MM.1S (cell line): Measurements from ENCODE around the gene SH3BP5L.

Experiments
- DNase-seq: peaks from one replicate; pipeline ENCODE4 v3.0.0-alpha.2; 2015
- H2AFZ ChIP-seq: fragments of 300-600 bp; sonication (generic); 2 replicates; pipeline ENCODE4 v1.6.0; 2016; ENCODE audit warnings: antibody characterized with exemption, low read length
- H3F3A ChIP-seq: fragments of 300-600 bp; sonication (generic); 2 replicates; pipeline ENCODE4 v1.6.1; 2016; ENCODE audit warnings: mild to moderate bottlenecking, antibody characterized with exemption, low read length, moderate library complexity, mixed read lengths; ENCODE audit not compliant: insufficient read depth
- H3K27ac ChIP-seq: fragments of 300-600 bp; sonication (generic); 2 replicates; pipeline ENCODE4 v1.5.1; 2016; ENCODE audit warnings: mild to moderate bottlenecking, low read length
- H3K27me3 ChIP-seq: fragments of 300-600 bp; sonication (generic); replicated peaks from 2 replicates; pipeline ENCODE4 v1.6.0; 2016; ENCODE audit warnings: low read length; ENCODE audit not compliant: insufficient read depth
- H3K36me3 ChIP-seq: fragments of 300-600 bp; sonication (generic); replicated peaks from 2 replicates; pipeline ENCODE4 v1.6.1; 2016; ENCODE audit warnings: mild to moderate bottlenecking, low read length, mixed read lengths; ENCODE audit not compliant: insufficient read depth
- H3K4me1 ChIP-seq: fragments of 300-600 bp; sonication (generic); 2 replicates; pipeline ENCODE4 v1.6.1; 2016; ENCODE audit warnings: low read length, mixed read lengths
- H3K4me2 ChIP-seq: fragments of 300-600 bp; sonication (generic); 2 replicates; pipeline ENCODE4 v1.6.0; 2016; ENCODE audit warnings: low read depth, low read length
- H3K4me3 ChIP-seq: fragments of 300-600 bp; sonication (generic); 2 replicates; pipeline ENCODE4 v1.5.1; 2016; ENCODE audit warnings: low read length, mixed read lengths
- H3K79me2 ChIP-seq: fragments of 300-600 bp; sonication (generic); 2 replicates; pipeline ENCODE4 v1.6.1; 2016; ENCODE audit warnings: mixed run types, low read length, mixed read lengths
- H3K9ac ChIP-seq: fragments of 300-600 bp; sonication (generic); 2 replicates; pipeline ENCODE4 v1.6.1; 2016; ENCODE audit warnings: low read length, mixed read lengths
- H3K9me2 ChIP-seq: fragments of 300-600 bp; sonication (generic); replicated peaks from 2 replicates; pipeline ENCODE4 v1.6.1; 2016; ENCODE audit warnings: mild to moderate bottlenecking, low read length, mixed read lengths; ENCODE audit not compliant: insufficient read depth
- H3K9me3 ChIP-seq: fragments of 300-600 bp; sonication (generic); replicated peaks from 2 replicates; pipeline ENCODE4 v1.6.1; 2016; ENCODE audit warnings: mild to moderate bottlenecking, low read length, mixed read lengths; ENCODE audit not compliant: insufficient read depth
- H4K20me1 ChIP-seq: fragments of 300-600 bp; sonication (generic); 2 replicates; pipeline ENCODE4 v1.6.1; 2016; ENCODE audit warnings: mild to moderate bottlenecking, low read length, moderate library complexity, mixed read lengths; ENCODE audit not compliant: insufficient read depth
- CTCF ChIP-seq: fragments of 300-600 bp; sonication (generic); IDR thresholded peaks from 2 replicates; pipeline ENCODE4 v1.5.1; 2016; ENCODE audit warnings: antibody characterized with exemption, low read length, mixed read lengths
- EZH2 ChIP-seq: fragments of 300-600 bp; sonication (generic); optimal IDR thresholded peaks from 2 replicates; pipeline ENCODE3; 2017; ENCODE audit warnings: low read depth, mild to moderate bottlenecking, antibody characterized with exemption, low read length, mixed read lengths
- EZH2phosphoT487 ChIP-seq: fragments of 300-600 bp; sonication (generic); IDR thresholded peaks from 2 replicates; pipeline ENCODE4 v1.6.1; 2018; ENCODE audit warnings: antibody characterized with exemption, low read length

SH3BP5L gene

GRCh38 chr1:248824301-248824700 is 1.4 kb downstream of the SH3BP5L start:
- H3K27me3 ChIP-seq, result 0 out of 2 replicates have a peak, but pooled peaks cover 4% of the 10 kb centered on the region
- H3F3A ChIP-seq, result peaks cover 19% of the 10 kb centered on the region
- no peak for DNase-seq
- H3K9me2 ChIP-seq, result no peaks in the 10 kb centered on the region
- peak overlapping the region; percentile 86; the same call in 1 of the 2 replicates for H3K27ac ChIP-seq
- H2AFZ ChIP-seq, result no peak overlapping the region
- H3K9ac ChIP-seq, result peak overlapping the region; percentile 92; the same call in 1 of the 2 replicates
- peaks cover 60% of the 10 kb centered on the region for H3K79me2 ChIP-seq
- peak overlapping the region; percentile 84; the same call in 1 of the 2 replicates for H3K4me3 ChIP-seq
- peak overlapping the region; percentile 68 for H3K4me2 ChIP-seq
- H3K36me3 ChIP-seq, result peaks cover 8% of the 10 kb centered on the region; the same call in 1 of the 2 replicates
- H4K20me1 ChIP-seq, result no peaks in the 10 kb centered on the region
- H3K9me3 ChIP-seq, result no peaks in the 10 kb centered on the region
- TF ChIP-seq CTCF (no peak), EZH2phosphoT487 (no peak), EZH2 (no peak)
- peaks cover 53% of the 10 kb centered on the region for H3K4me1 ChIP-seq

- Histone ChIP-seq H3K9ac (0 out of 2 replicates have a peak overlapping the region, but pooled peaks have one; percentile 0), H3F3A (peaks cover 19% of the 10 kb centered on the region), H3K4me1 (peaks cover 60% of the 10 kb centered on the region), H3K9me2 (no peaks in the 10 kb centered on the region), H3K27me3 (no peaks in the 10 kb centered on the region), H3K36me3 (peaks cover 8% of the 10 kb centered on the region; the same call in 1 of the 2 replicates), H3K9me3 (no peaks in the 10 kb centered on the region), H4K20me1 (no peaks in the 10 kb centered on the region), H2AFZ (no peak overlapping the region), H3K4me2 (peak overlapping the region; percentile 68; the same call in 1 of the 2 replicates), H3K79me2 (peaks cover 68% of the 10 kb centered on the region), H3K4me3 (0 out of 2 replicates have a peak overlapping the region, but pooled peaks have one; percentile 1), H3K27ac (peak overlapping the region; percentile 85; the same call in 1 of the 2 replicates)
- no peak for TF ChIP-seq CTCF
- TF ChIP-seq EZH2, result no peak
- TF ChIP-seq EZH2phosphoT487, result no peak
- DNase-seq, result no peak
Measured at GRCh38 chr1:248823517-248824001, 2.2 kb downstream of the SH3BP5L start.

- Histone ChIP-seq H3K27ac (peak overlapping the region; percentile 85), H3K9me2 (no peaks in the 10 kb centered on the region), H3K4me3 (peak overlapping the region; percentile 19), H3K79me2 (peaks cover 79% of the 10 kb centered on the region), H3K27me3 (no peaks in the 10 kb centered on the region), H3K36me3 (peaks cover 8% of the 10 kb centered on the region; the same call in 1 of the 2 replicates), H3K9me3 (no peaks in the 10 kb centered on the region), H3K9ac (peak overlapping the region; percentile 61), H4K20me1 (no peaks in the 10 kb centered on the region), H3K4me2 (peak overlapping the region; percentile 68), H3F3A (peaks cover 19% of the 10 kb centered on the region), H3K4me1 (peaks cover 64% of the 10 kb centered on the region), H2AFZ (no peak overlapping the region)
- DNase-seq, result peak; percentile 79
- TF ChIP-seq EZH2 (no peak), CTCF (no peak), EZH2phosphoT487 (no peak)
Measured at GRCh38 chr1:248822148-248823032, 3.3 kb downstream of the SH3BP5L start.
